Measurements from ENCODE around the gene CLIC1. TPM values are rescaled to one million over a fixed set of nuclear protein-coding genes. Genes with fewer than 3 reads are reported as not detected.

CLIC1 gene
- total RNA-seq, 2 experiments from 2014 or later, result 425 to 456 TPM

Small RNA genes lying within 50 kb of the gene (microRNA-seq; reads per million reads assigned to microRNA genes)
- gene MIR4646, result not detected

Other genes with a start within 250 kb of the CLIC1 start
- gene MICB, start 238.4 kb downstream of the CLIC1 start, total RNA-seq, result 10 to 100 TPM; 41.5 to 42.8 TPM
- gene MCCD1, start 207.6 kb downstream of the CLIC1 start, total RNA-seq, result not detected
- gene DDX39B, start 194.5 kb downstream of the CLIC1 start, total RNA-seq, result 100 to 1,000 TPM; 531 to 555 TPM
- gene ATP6V1G2, start 189.9 kb downstream of the CLIC1 start, total RNA-seq, result 1 to 10 TPM; 4.5 to 5.5 TPM
- 10 to 100 TPM; 15.4 to 17.6 TPM for gene NFKBIL1, start 188.9 kb downstream of the CLIC1 start, total RNA-seq
- gene LTA, start 164.2 kb downstream of the CLIC1 start, total RNA-seq, result 10 to 100 TPM; 15.2 to 16.7 TPM
- 10 to 100 TPM; 18.5 to 18.6 TPM for gene TNF, start 161.0 kb downstream of the CLIC1 start, total RNA-seq
- gene LTB, start 154.1 kb downstream of the CLIC1 start, total RNA-seq, result 100 to 1,000 TPM; 426 to 431 TPM
- 100 to 1,000 TPM in 1 of 2 experiments, 10 to 100 TPM in 1; 91.8 to 105 TPM for gene LST1, start 150.3 kb downstream of the CLIC1 start, total RNA-seq
- 10 to 100 TPM; 69.7 to 70.0 TPM for gene NCR3, start 143.5 kb downstream of the CLIC1 start, total RNA-seq
- 100 to 1,000 TPM; 117 to 118 TPM for gene AIF1, start 121.3 kb downstream of the CLIC1 start, total RNA-seq
- gene PRRC2A, start 115.8 kb downstream of the CLIC1 start, total RNA-seq, result 100 to 1,000 TPM; 257 to 278 TPM
- 100 to 1,000 TPM; 242 to 251 TPM for gene BAG6, start 83.9 kb downstream of the CLIC1 start, total RNA-seq
- 1 to 10 TPM; 3.1 to 4.6 TPM for gene APOM, start 80.6 kb downstream of the CLIC1 start, total RNA-seq
- 10 to 100 TPM; 30.7 to 32.2 TPM for gene C6orf47, start 75.8 kb downstream of the CLIC1 start, total RNA-seq
- 10 to 100 TPM; 30.7 to 32.0 TPM for gene GPANK1, start 71.5 kb downstream of the CLIC1 start, total RNA-seq
- gene CSNK2B, start 70.5 kb downstream of the CLIC1 start, total RNA-seq, result 100 to 1,000 TPM; 206 to 216 TPM
- 10 to 100 TPM; 33.8 to 36.4 TPM for gene LY6G5B, start 66.6 kb downstream of the CLIC1 start, total RNA-seq
- 1 to 10 TPM; 3.5 to 4.6 TPM for gene LY6G5C, start 55.5 kb downstream of the CLIC1 start, total RNA-seq
- gene ABHD16A, start 33.2 kb downstream of the CLIC1 start, total RNA-seq, result 10 to 100 TPM; 57.8 to 64.0 TPM
- gene LY6G6F, start 29.7 kb downstream of the CLIC1 start, total RNA-seq, result not detected
- not detected for gene LY6G6D, start 21.2 kb downstream of the CLIC1 start, total RNA-seq
- not detected for gene LY6G6C, start 14.8 kb downstream of the CLIC1 start, total RNA-seq
- 1 to 10 TPM; 1.2 to 1.5 TPM for gene MPIG6B, start 13.2 kb downstream of the CLIC1 start, total RNA-seq
- gene DDAH2, start 7.2 kb downstream of the CLIC1 start, total RNA-seq, result 10 to 100 TPM; 28.3 to 29.1 TPM
- 10 to 100 TPM; 59.2 to 68.2 TPM for gene MSH5, start 3.5 kb upstream of the CLIC1 start, total RNA-seq
- 10 to 100 TPM; 13.1 to 18.1 TPM for gene SAPCD1, start 26.1 kb upstream of the CLIC1 start, total RNA-seq
- 1 to 10 TPM; 5.2 to 5.7 TPM for gene VWA7, start 40.8 kb upstream of the CLIC1 start, total RNA-seq
- 10 to 100 TPM; 68.2 to 75.3 TPM for gene VARS1, start 59.2 kb upstream of the CLIC1 start, total RNA-seq
- gene LSM2, start 70.4 kb upstream of the CLIC1 start, total RNA-seq, result 10 to 100 TPM; 89.9 to 97.9 TPM
- 1 to 10 TPM; 3.3 to 4.5 TPM for gene HSPA1L, start 78.8 kb upstream of the CLIC1 start, total RNA-seq
- gene HSPA1A, start 79.0 kb upstream of the CLIC1 start, total RNA-seq, result 10 to 100 TPM; 62.2 to 63.5 TPM
- 10 to 100 TPM; 49.0 to 55.7 TPM for gene HSPA1B, start 91.2 kb upstream of the CLIC1 start, total RNA-seq
- 10 to 100 TPM; 15.5 to 16.4 TPM for gene NEU1, start 126.3 kb upstream of the CLIC1 start, total RNA-seq
- not detected for gene SLC44A4, start 142.5 kb upstream of the CLIC1 start, total RNA-seq
- gene EHMT2, start 161.2 kb upstream of the CLIC1 start, total RNA-seq, result 10 to 100 TPM; 77.5 to 80.6 TPM
- gene ZBTB12, start 165.6 kb upstream of the CLIC1 start, total RNA-seq, result 1 to 10 TPM; 1.4 to 1.9 TPM
- gene C2, start 191.2 kb upstream of the CLIC1 start, total RNA-seq, result 1 to 10 TPM; 2.1 to 2.2 TPM
- 1 to 10 TPM; 1.2 to 2.1 TPM for gene CFB, start 209.6 kb upstream of the CLIC1 start, total RNA-seq
- 10 to 100 TPM; 61.3 to 62.5 TPM for gene NELFE, start 222.4 kb upstream of the CLIC1 start, total RNA-seq
- gene SKIC2, start 222.6 kb upstream of the CLIC1 start, total RNA-seq, result 100 to 1,000 TPM; 102 to 112 TPM
- gene DXO, start 235.6 kb upstream of the CLIC1 start, total RNA-seq, result 10 to 100 TPM; 22.4 to 28.6 TPM
- gene C4A, start 245.5 kb upstream of the CLIC1 start, total RNA-seq, result 1 to 10 TPM; 3.4 to 6.7 TPM